Cardiac muscle cell (in vitro differentiated cells and primary cell): ENCODE data around the gene UVSSA. TPM values are rescaled to one million over a fixed set of nuclear protein-coding genes. Genes with fewer than 3 reads are reported as not detected.

Experiments
- DNase-seq, 2 donors: peaks; one replicate each; pipeline versions ENCODE4 v3.0.0 to v3.0.0-alpha.2; 2010 to 2017; ENCODE audit warnings: low read depth in 1 of 2, low spot score in 1 of 2
- H3K27ac ChIP-seq: fragments of 200-600 bp; sonication (generic); 2 replicates; pipeline ENCODE4 v1.5.1; 2016
- H3K27me3 ChIP-seq: fragments of 200-600 bp; sonication (generic); 2 replicates; pipeline ENCODE4 v1.6.0; 2016; ENCODE audit warnings: control low read depth
- H3K36me3 ChIP-seq: fragments of 200-600 bp; sonication (generic); 2 replicates; pipeline ENCODE4 v1.5.1; 2016; ENCODE audit warnings: control low read depth
- H3K4me1 ChIP-seq: fragments of 200-600 bp; sonication (generic); 2 replicates; pipeline ENCODE4 v1.8.1; 2017; ENCODE audit warnings: low read depth, mild to moderate bottlenecking, mixed run types
- H3K4me3 ChIP-seq: fragments of 200-600 bp; sonication (generic); 2 replicates; pipeline ENCODE4 v1.5.1; 2016; ENCODE audit warnings: mild to moderate bottlenecking
- H3K9me3 ChIP-seq: fragments of 200-600 bp; sonication (generic); 2 replicates; pipeline ENCODE4 v1.5.1; 2017; ENCODE audit warnings: low read depth, mild to moderate bottlenecking, control low read depth
- polyA plus RNA-seq: library from polyadenylated mRNA; unstranded; fragments of >200 nt; fragmentation: Nextera tagmentation; extraction: Ambion mirVana; gene quantifications from 2 replicates; pipeline ENCODE4 v1.2.1, GENCODE V29; 2016
- total RNA-seq: library from RNA; depleted of rRNA; stranded (reverse); fragments of >200 nt; gene quantifications from 2 replicates; pipeline ENCODE4 v1.2.3, GENCODE V29; 2016
- TF ChIP-seq, protein P1 (sequence below): IDR thresholded peaks from 2 replicates; pipeline ENCODE4 v1.5.1; 2012; ENCODE audit warnings: low read depth, mild to moderate bottlenecking, low read length

Gene UVSSA
- total and polyA plus RNA-seq, 2 experiments from 2014 or later, result 7.2 to 14.1 TPM

DNA sequence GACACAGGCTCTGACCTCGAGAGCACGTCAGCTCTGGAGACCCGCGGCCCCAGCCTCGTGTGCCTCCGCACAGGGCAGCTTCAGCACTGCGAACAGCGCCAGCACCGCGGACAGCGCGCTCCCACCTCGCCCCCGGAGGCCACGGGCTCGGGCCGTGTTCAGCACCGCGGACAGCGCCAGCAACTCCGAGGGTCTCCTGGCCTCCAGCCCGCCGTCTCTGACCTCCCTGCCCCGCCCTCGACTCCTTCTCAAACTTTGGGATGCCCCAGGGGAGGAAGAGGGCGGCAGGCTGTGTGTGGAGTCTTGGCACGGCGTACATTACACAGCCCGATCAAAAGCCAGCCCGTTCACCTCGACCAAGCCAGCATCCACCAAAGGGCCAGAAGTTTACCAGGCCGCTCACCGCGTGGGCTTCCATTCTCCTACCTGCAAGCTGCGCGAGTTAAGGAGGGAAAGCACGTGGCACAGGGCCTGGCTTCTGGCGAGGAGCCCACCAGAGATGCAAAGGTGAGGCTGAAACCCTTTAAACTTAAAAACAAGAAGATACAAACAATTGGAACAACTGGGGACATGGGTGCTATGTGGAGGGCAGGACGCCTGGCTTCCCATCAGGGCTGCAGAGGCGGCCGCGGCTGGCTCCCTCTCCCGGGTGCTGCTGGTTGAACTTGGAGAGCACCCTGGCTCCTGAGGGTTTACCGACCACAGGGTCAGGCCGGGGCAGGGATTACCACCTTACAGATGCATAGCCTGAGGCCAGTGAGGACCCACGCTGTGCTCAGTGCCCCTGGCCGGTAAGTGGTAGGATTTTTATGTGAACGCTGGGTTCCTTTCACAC, 63.7 kb downstream of the UVSSA start:
- peak; percentile 58 to 94 for DNase-seq
- TF ChIP-seq, protein P1, sequence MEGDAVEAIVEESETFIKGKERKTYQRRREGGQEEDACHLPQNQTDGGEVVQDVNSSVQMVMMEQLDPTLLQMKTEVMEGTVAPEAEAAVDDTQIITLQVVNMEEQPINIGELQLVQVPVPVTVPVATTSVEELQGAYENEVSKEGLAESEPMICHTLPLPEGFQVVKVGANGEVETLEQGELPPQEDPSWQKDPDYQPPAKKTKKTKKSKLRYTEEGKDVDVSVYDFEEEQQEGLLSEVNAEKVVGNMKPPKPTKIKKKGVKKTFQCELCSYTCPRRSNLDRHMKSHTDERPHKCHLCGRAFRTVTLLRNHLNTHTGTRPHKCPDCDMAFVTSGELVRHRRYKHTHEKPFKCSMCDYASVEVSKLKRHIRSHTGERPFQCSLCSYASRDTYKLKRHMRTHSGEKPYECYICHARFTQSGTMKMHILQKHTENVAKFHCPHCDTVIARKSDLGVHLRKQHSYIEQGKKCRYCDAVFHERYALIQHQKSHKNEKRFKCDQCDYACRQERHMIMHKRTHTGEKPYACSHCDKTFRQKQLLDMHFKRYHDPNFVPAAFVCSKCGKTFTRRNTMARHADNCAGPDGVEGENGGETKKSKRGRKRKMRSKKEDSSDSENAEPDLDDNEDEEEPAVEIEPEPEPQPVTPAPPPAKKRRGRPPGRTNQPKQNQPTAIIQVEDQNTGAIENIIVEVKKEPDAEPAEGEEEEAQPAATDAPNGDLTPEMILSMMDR, result no peak
- no peaks in the 10 kb centered on the region for H3K4me1 ChIP-seq
- H3K4me3 ChIP-seq, result no peak overlapping the region
- H3K36me3 ChIP-seq, result no peaks in the 10 kb centered on the region
- H3K9me3 ChIP-seq, result no peaks in the 10 kb centered on the region
- no peak overlapping the region for H3K27ac ChIP-seq
- peaks cover 97% of the 10 kb centered on the region for H3K27me3 ChIP-seq

DNA sequence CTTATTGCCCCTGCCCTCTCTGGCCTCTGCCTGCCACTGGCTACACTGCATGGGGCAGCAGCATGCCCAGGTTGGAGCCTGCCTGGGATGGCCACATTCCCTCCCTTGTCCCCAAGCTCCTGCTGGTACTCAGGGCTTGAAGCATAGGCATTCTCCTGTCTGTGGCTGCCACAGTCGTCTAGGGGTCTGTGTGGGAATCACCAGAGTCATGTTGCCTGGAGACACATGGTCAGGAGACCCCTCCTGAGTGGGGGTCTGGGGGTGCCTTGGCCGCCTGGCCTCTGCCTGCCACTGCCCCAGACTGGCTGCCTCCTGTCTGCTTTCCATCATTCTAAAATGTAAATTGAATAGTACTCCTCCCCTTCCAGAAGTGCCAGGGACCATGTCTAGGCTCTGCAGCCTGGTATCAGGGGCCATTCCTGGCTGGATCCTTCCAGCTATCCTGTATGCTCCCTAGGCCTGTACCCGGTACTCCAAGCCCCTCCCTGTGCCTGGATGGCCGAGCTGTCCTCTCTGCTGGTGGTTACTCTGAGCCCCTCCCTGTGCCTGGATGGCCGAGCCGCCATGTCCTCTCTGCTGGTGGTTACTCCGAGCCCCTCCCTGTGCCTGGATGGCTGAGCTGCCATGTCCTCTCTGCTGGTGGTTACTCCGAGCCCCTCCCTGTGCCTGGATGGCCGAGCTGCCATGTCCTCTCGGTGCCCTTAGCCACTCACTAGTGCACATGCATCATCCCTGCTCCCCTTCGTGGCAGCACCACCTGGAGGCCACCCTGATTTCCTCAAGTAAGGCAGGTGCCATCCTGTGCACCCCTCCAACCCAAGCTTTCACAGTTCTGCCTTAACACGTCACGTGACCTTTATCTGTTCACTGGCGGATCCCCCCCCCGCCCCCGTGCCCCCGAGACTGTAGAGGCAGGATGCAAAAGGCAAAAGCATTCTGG, 64.7 kb downstream of the UVSSA start:
- Histone ChIP-seq H3K4me1 (no peaks in the 10 kb centered on the region), H3K9me3 (no peaks in the 10 kb centered on the region), H3K36me3 (no peaks in the 10 kb centered on the region), H3K4me3 (no peak overlapping the region), H3K27me3 (peaks cover 97% of the 10 kb centered on the region), H3K27ac (no peak overlapping the region)
- DNase-seq, result no peak
- TF ChIP-seq, protein P1, result no peak

DNA sequence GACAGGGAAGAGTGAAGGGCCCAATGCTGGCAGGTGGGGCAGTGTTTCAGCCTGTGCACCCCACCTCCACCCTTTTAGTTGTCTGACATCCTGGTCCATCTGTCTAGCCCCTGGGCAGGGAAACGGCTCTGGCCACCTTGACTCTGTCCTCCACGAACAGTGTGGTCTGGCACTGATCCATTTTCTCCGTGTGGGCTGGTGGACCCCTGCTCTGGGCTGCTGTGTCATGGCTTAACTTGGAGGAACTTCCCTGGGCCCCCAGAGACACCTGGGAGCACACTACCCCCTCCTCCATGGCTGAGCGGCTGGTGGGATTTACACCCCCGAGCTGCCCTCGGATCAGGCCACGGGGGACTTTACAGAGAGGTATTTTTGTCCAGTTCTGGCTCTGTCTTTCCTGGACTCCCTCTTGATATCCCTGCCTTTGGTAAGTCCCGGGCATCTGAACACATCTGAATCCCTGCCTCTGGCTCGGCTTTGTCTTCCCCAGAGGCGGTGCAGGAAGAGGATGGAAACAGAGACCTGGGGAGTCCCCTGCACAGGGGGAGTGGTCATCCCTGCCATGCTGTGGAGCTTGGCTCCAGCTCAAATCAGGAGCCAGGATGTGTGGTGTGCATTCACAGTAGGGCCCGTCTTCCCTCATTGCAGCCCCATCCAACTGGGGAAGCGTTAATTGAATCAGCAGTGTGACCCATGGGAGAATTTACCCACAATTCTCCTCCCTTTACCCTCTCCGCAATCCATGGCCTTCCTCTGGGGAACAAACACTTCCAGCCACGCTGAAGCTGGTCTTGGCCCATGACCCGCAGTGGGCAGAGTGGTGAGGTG, 65.6 kb downstream of the UVSSA start:
- DNase-seq, result no peak

DNA sequence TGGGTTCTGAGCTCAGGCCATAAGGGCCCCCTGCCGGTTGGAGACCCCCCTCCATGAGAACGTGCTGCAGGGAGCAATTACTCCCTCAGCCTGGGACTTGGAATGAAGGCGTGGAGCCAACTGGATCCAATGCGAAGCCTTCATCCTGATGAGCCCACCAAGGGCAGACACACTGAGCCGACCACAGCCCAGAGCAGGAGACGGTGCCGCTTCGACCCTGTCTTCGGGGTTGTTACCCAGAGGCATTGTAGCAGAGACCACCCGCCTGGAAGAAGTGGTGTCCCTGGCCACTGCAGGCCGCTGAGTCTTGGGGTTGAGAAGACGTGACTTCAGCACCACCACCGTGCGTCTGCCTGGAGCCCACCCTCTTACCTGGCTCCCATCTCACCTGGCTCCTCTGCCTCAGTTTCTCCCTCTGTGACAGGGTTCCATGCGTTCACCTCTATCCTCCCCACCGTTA, 66.2 kb downstream of the UVSSA start:
- peaks cover 95% of the 10 kb centered on the region for H3K27me3 ChIP-seq
- H3K9me3 ChIP-seq, result no peaks in the 10 kb centered on the region
- H3K4me1 ChIP-seq, result no peaks in the 10 kb centered on the region
- H3K36me3 ChIP-seq, result no peaks in the 10 kb centered on the region
- DNase-seq, result no peak
- no peak overlapping the region for H3K4me3 ChIP-seq
- no peak overlapping the region for H3K27ac ChIP-seq
- TF ChIP-seq, protein P1, result no peak

More for the DNA sequence above, 65.6 kb downstream of the UVSSA start:
- no peaks in the 10 kb centered on the region for H3K36me3 ChIP-seq
- no peaks in the 10 kb centered on the region for H3K4me1 ChIP-seq
- no peak overlapping the region for H3K4me3 ChIP-seq
- no peaks in the 10 kb centered on the region for H3K9me3 ChIP-seq
- H3K27ac ChIP-seq, result no peak overlapping the region
- TF ChIP-seq, protein P1, result no peak
- peaks cover 95% of the 10 kb centered on the region for H3K27me3 ChIP-seq
